ENCODE measurements around the gene LRRC8E.

DNA sequence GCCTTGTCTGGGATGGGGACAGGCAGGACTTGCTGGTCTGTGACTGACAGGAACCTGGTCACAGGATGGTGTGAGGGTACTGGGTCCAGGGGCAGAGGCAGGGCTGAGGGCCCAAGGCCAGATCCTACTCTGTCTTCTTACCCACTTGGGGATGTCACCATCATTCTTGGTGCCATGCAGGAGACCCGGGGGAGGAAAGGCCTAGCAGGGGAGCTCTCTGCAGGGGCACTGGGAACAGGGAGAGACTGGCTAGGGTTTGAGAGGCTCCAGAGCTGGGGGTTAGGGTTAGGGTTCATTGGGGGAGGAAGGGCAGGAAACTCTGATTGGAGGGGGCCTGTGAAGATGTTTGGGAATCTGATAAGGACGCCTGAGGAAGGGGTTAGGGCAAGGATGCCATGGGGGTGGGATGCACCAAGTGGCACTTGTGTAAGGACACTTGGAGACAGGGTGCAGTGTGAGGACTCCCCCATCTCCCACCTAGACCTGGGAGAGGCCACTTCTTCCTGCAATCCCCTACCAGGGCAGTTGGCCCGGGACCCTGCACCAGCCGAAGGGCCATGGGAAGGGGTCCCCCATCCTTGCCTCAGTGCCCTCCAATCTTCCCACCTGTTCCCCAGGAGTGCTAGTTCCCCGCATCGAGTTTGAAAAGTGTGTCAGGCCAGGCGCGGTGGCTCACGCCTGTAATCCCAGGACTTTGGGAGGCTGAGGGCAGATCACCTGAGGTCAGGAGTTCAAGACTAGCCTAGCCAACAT, 21.0 kb upstream of the LRRC8E start:
- TF ChIP-seq, protein P1, sequence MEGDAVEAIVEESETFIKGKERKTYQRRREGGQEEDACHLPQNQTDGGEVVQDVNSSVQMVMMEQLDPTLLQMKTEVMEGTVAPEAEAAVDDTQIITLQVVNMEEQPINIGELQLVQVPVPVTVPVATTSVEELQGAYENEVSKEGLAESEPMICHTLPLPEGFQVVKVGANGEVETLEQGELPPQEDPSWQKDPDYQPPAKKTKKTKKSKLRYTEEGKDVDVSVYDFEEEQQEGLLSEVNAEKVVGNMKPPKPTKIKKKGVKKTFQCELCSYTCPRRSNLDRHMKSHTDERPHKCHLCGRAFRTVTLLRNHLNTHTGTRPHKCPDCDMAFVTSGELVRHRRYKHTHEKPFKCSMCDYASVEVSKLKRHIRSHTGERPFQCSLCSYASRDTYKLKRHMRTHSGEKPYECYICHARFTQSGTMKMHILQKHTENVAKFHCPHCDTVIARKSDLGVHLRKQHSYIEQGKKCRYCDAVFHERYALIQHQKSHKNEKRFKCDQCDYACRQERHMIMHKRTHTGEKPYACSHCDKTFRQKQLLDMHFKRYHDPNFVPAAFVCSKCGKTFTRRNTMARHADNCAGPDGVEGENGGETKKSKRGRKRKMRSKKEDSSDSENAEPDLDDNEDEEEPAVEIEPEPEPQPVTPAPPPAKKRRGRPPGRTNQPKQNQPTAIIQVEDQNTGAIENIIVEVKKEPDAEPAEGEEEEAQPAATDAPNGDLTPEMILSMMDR (IDR thresholded peaks at IDR 0.05; ENCODE audit: poor library complexity): no peak
- no peak for TF ChIP-seq EZH2 (IDR thresholded peaks at IDR 0.05; ENCODE audit: borderline replicate concordance)
